Measurements from ENCODE around the gene SLC66A2. TPM values are rescaled to one million over a fixed set of nuclear protein-coding genes. Genes with fewer than 3 reads are reported as not detected.

Gene SLC66A2
- total and polyA plus RNA-seq, 2 of the 13 experiments (the other 11 are each of a cell fraction or from before 2014, with no cell fraction given) = 33.5 to 41.9 TPM

DNA sequence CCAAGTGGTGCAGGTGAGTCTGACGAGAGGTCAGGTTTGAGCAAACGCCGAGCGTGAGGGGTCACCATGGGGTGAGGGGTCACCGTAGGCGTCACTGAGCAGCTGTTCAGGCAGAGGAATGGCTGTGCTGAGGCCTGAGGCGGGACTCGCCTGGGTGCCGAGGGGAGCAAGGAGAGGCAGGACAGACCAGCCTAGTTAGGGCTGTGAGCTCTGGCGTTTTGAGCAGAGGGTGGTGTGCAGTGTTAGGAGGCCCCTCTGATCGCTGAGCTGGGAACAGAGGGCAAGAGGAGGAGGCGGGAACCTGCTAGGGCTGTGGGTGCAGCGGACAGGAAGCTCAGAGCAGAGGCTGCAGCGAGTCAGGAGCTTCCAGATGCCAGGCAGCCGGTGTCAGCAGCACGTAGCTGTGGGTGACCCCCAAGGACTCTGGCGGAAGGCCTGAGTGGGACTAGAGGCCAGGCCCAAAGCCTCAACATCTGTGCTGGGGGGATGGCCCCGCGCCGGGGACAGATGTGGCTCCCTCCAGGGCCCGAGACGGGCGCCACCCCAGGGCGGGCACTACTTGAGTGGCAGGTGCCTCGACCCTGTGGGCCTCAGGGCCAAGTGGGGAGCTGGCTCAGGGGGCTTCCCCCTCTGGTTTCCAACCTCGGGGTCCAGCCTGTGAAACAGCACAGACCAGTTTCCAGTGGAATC lies 98.0 kb downstream of the SLC66A2 start (continued):
- no peak for TF ChIP-seq ZFYVE20 (CRISPR knock-in tag; IDR thresholded peaks at IDR 0.05; ENCODE audit: borderline replicate concordance, low read depth)
- TF ChIP-seq, protein P1, sequence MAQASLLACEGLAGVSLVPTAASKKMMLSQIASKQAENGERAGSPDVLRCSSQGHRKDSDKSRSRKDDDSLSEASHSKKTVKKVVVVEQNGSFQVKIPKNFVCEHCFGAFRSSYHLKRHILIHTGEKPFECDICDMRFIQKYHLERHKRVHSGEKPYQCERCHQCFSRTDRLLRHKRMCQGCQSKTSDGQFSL (CRISPR knock-in tag; IDR thresholded peaks at IDR 0.05) = no peak
- no peak for TF ChIP-seq ZNF672 (CRISPR knock-in tag; IDR thresholded peaks at IDR 0.05)
- TF ChIP-seq ZNF841 (CRISPR knock-in tag; IDR thresholded peaks at IDR 0.05; ENCODE audit: borderline replicate concordance) = no peak
- no peak for TF ChIP-seq KLF15 (CRISPR knock-in tag; IDR thresholded peaks at IDR 0.05; ENCODE audit: borderline replicate concordance)
- TF ChIP-seq CC2D1A (CRISPR knock-in tag; IDR thresholded peaks at IDR 0.05) = no peak
- no peak for TF ChIP-seq FOXJ3 (CRISPR knock-in tag; IDR thresholded peaks at IDR 0.05; ENCODE audit: borderline replicate concordance)
- TF ChIP-seq ZNF251 (CRISPR knock-in tag; IDR thresholded peaks at IDR 0.05) = no peak
- TF ChIP-seq, protein P2, sequence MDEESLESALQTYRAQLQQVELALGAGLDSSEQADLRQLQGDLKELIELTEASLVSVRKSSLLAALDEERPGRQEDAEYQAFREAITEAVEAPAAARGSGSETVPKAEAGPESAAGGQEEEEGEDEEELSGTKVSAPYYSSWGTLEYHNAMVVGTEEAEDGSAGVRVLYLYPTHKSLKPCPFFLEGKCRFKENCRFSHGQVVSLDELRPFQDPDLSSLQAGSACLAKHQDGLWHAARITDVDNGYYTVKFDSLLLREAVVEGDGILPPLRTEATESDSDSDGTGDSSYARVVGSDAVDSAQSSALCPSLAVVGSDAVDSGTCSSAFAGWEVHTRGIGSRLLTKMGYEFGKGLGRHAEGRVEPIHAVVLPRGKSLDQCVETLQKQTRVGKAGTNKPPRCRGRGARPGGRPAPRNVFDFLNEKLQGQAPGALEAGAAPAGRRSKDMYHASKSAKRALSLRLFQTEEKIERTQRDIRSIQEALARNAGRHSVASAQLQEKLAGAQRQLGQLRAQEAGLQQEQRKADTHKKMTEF (CRISPR knock-in tag; IDR thresholded peaks at IDR 0.05) = no peak
- TF ChIP-seq ZNF879 (CRISPR knock-in tag; IDR thresholded peaks at IDR 0.05) = no peak
- no peak for TF ChIP-seq ZNF572 (CRISPR knock-in tag; IDR thresholded peaks at IDR 0.05)
- no peak for TF ChIP-seq RBFOX2 (IDR thresholded peaks at IDR 0.05; ENCODE audit: low read depth, low read length)
- peak; percentile 31; the same call in 1 of the 2 replicates for TF ChIP-seq ZFY (CRISPR knock-in tag; IDR thresholded peaks at IDR 0.05)
- 0 out of 2 replicates have a peak, but pooled peaks have one; percentile 24 for TF ChIP-seq ETV5 (CRISPR knock-in tag; IDR thresholded peaks at IDR 0.05; ENCODE audit: borderline replicate concordance)
- TF ChIP-seq PCBP1 (IDR thresholded peaks at IDR 0.05; ENCODE audit: borderline replicate concordance, low read depth, low read length) = no peak
- TF ChIP-seq HHEX (CRISPR knock-in tag; IDR thresholded peaks at IDR 0.05) = no peak
- TF ChIP-seq, protein P3, sequence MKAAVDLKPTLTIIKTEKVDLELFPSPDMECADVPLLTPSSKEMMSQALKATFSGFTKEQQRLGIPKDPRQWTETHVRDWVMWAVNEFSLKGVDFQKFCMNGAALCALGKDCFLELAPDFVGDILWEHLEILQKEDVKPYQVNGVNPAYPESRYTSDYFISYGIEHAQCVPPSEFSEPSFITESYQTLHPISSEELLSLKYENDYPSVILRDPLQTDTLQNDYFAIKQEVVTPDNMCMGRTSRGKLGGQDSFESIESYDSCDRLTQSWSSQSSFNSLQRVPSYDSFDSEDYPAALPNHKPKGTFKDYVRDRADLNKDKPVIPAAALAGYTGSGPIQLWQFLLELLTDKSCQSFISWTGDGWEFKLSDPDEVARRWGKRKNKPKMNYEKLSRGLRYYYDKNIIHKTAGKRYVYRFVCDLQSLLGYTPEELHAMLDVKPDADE (CRISPR knock-in tag; IDR thresholded peaks at IDR 0.05) = no peak
- TF ChIP-seq ZFP1 (CRISPR knock-in tag; IDR thresholded peaks at IDR 0.05) = no peak
- no peak for TF ChIP-seq KDM3A (CRISPR knock-in tag; IDR thresholded peaks at IDR 0.05; ENCODE audit: low read depth)
- peak; percentile 73 for TF ChIP-seq NR2C2 (CRISPR knock-in tag; IDR thresholded peaks at IDR 0.05; ENCODE audit: borderline replicate concordance)
- TF ChIP-seq ZNF263 (CRISPR knock-in tag; IDR thresholded peaks at IDR 0.05) = 0 out of 2 replicates have a peak, but pooled peaks have one; percentile 1
- no peak for TF ChIP-seq TP53 (CRISPR knock-in tag; conservative IDR thresholded peaks at IDR 0.05)
- TF ChIP-seq, protein P4, sequence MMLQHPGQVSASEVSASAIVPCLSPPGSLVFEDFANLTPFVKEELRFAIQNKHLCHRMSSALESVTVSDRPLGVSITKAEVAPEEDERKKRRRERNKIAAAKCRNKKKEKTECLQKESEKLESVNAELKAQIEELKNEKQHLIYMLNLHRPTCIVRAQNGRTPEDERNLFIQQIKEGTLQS (CRISPR knock-in tag; IDR thresholded peaks at IDR 0.05) = no peak
- no peak for TF ChIP-seq ZNF136 (CRISPR knock-in tag; IDR thresholded peaks at IDR 0.05; ENCODE audit: low read depth)
- TF ChIP-seq ZNF660 (CRISPR knock-in tag; IDR thresholded peaks at IDR 0.05; ENCODE audit: borderline replicate concordance, low read depth) = no peak
- TF ChIP-seq, protein P5, sequence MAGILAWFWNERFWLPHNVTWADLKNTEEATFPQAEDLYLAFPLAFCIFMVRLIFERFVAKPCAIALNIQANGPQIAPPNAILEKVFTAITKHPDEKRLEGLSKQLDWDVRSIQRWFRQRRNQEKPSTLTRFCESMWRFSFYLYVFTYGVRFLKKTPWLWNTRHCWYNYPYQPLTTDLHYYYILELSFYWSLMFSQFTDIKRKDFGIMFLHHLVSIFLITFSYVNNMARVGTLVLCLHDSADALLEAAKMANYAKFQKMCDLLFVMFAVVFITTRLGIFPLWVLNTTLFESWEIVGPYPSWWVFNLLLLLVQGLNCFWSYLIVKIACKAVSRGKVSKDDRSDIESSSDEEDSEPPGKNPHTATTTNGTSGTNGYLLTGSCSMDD (CRISPR knock-in tag; IDR thresholded peaks at IDR 0.05) = no peak
